Upper lobe of left lung (tissue), 4 donors: Measurements from ENCODE around the gene TTC21B.

Experiments
- EP300 ChIP-seq, 4 donors: sonication (generic); formaldehyde crosslinking; IDR thresholded peaks; one replicate each; pipeline ENCODE4 v1.5.1; 2017; ENCODE audit warnings: antibody characterized with exemption in 4 of 4, control low read depth in 2 of 4
- POLR2A ChIP-seq, 4 donors: fragments of 450-650 bp; IDR thresholded peaks; one replicate each; pipeline ENCODE4 v1.5.1; 2016 to 2017; ENCODE audit warnings: antibody characterized with exemption in 4 of 4, mild to moderate bottlenecking in 2 of 4
- POLR2AphosphoS5 ChIP-seq, 2 donors: sonication (generic); formaldehyde crosslinking; IDR thresholded peaks; one replicate each; pipeline ENCODE4 v1.5.1; 2017; ENCODE audit warnings: antibody characterized with exemption in 2 of 2

GRCh38 chr2:165905269-165905668 is 48.3 kb downstream of the TTC21B start:
- TF ChIP-seq EP300 (IDR thresholded peaks at IDR 0.05) (no peak), POLR2AphosphoS5 (IDR thresholded peaks at IDR 0.05) (no peak), POLR2A (IDR thresholded peaks at IDR 0.05) (no peak)
